SK-N-MC (cell line): Measurements from ENCODE around the gene CDC25B.

ENCODE experiments used
- FOXP2 ChIP-seq: optimal IDR thresholded peaks from 2 replicates; pipeline ENCODE3; 2011; ENCODE audit warnings: mild to moderate bottlenecking, moderate library complexity; ENCODE audit not compliant: insufficient read depth; ENCODE audit errors: extremely low read length, control extremely low read depth
- POLR2AphosphoS5 ChIP-seq: IDR thresholded peaks from 2 replicates; pipeline ENCODE4 v1.6.1; 2012; ENCODE audit warnings: mild to moderate bottlenecking, low read depth, low read length, borderline replicate concordance

DNA sequence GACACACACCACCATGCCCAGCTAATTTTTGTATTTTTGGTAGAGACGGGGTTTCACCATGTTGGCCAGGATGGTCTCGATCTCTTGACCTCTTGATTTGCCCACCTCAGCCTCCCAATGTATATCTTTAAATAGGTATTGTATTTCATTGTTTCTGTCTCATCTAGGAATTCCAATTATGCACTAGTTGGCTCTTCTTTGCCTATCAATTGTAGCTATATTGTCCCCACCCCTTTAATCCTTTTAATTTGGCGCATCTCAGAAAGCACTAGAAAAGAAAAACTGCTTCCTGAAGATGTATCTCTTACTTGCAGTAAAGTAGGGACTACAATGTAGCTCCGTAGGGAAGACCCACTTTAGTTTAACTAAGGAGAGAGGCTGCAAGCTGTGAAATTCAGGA, 40.0 kb downstream of the CDC25B start:
- TF ChIP-seq POLR2AphosphoS5 (no peak), FOXP2 (no peak)
